DOHH2 (cell line): ENCODE data around the gene ACTMAP.

Experiments
- CTCF ChIP-seq: fragments of 200-600 bp; sonication (generic); IDR thresholded peaks from one replicate; pipeline ENCODE4 v1.5.1; 2014; ENCODE audit warnings: antibody characterized with exemption, mild to moderate bottlenecking, low read depth, low read length; ENCODE audit not compliant: poor library complexity, severe bottlenecking
- EZH2phosphoT487 ChIP-seq: fragments of 200-600 bp; sonication (generic); IDR thresholded peaks from 2 replicates; pipeline ENCODE4 v1.6.1; 2017; ENCODE audit warnings: borderline replicate concordance, mild to moderate bottlenecking, antibody characterized with exemption, low read length, moderate library complexity, mixed read lengths

- TF ChIP-seq EZH2phosphoT487: no peak
- TF ChIP-seq CTCF: peak; percentile 62
Observed at GRCh38 chr19:40797963-40798682, 47.8 kb upstream of the ACTMAP start.
